Measurements from ENCODE around the gene BCL2.

The BCL2 gene

DNA sequence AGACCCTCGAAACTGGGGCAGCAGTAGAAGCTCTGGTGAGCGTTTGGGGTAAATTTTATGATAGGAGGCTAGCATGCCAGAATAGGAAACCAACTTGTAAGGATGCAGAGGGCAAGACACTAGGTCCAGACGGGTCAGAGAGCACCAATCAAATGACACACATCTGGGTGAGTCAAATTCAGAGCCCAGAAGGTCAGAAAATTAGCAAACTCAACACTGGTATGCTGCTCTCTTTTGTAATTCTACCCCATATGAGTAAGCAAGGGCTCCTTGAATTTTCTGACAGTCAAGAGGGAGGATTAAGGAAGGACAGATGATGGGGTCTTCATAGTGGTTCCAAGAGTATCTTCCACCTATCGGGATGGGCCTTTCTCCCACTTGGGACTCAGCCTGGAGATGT lies 209.8 kb downstream of the BCL2 start:
- H3K27me3 ChIP-seq (ENCODE audit: control insufficient read depth, insufficient read depth, low read length), result no peaks in the 10 kb centered on the region
- H3K27ac ChIP-seq (ENCODE audit: low read depth, low read length), result no peak overlapping the region
- H3K4me1 ChIP-seq (ENCODE audit: control insufficient read depth, insufficient read depth, low read length), result 0 out of 2 replicates have a peak, but pooled peaks cover 3% of the 10 kb centered on the region
- no peak overlapping the region for H3K4me3 ChIP-seq (ENCODE audit: low read depth, low read length)
- no peaks in the 10 kb centered on the region for H3K36me3 ChIP-seq (ENCODE audit: control insufficient read depth, insufficient read depth, low read length)
- no peak overlapping the region for H3K9ac ChIP-seq (ENCODE audit: low read depth, low read length)
- no peaks in the 10 kb centered on the region for H3K9me3 ChIP-seq (ENCODE audit: control insufficient read depth, insufficient read depth, low read length)

DNA sequence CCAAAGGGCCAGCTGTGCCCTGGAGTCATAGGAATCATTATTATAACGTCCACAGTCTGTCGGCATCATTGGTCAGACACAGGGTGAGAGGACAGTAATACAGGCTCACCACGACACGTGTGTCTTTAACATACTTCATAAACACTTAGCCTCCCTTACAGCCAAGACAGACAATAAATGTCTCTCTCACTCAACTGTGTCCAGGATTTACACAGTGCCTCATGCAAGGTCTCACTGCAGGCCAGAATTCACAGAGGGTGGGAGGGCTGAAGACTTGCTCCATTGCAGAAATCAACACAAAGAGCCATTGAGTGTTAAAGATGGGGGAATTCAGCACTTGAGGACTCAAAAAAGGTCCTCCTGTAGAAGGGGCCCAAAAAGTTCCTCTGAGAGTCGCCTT lies 210.5 kb downstream of the BCL2 start:
- H3K4me3 ChIP-seq (ENCODE audit: low read depth, low read length), result no peak overlapping the region
- H3K27ac ChIP-seq (ENCODE audit: low read depth, low read length), result no peak overlapping the region
- no peaks in the 10 kb centered on the region for H3K27me3 ChIP-seq (ENCODE audit: control insufficient read depth, insufficient read depth, low read length)
- no peak overlapping the region for H3K9ac ChIP-seq (ENCODE audit: low read depth, low read length)
- 0 out of 2 replicates have a peak, but pooled peaks cover 3% of the 10 kb centered on the region for H3K4me1 ChIP-seq (ENCODE audit: control insufficient read depth, insufficient read depth, low read length)
- H3K9me3 ChIP-seq (ENCODE audit: control insufficient read depth, insufficient read depth, low read length), result no peaks in the 10 kb centered on the region
- H3K36me3 ChIP-seq (ENCODE audit: control insufficient read depth, insufficient read depth, low read length), result no peaks in the 10 kb centered on the region

DNA sequence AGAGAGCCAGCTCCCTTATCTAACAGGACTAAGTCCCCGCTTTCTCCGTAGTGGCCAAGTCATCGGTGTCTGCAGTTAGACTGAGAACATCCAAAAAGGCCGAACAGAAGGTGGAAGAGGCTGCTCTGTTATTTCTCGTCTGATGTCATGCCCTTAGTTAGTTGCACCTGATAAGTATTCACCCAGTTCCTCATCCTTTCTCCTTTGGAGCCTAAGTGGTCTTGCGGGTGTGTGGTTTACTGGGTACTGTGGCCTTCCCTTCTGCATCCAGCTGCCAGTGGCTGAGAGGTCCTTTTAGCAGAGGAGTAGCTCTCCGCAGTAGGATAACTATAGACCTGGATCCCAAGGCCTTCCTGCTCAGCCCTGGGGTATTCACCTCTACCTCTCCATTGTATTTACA lies 211.6 kb downstream of the BCL2 start:
- Histone ChIP-seq H3K27ac (ENCODE audit: low read depth, low read length) (no peak overlapping the region), H3K4me1 (ENCODE audit: control insufficient read depth, insufficient read depth, low read length) (0 out of 2 replicates have a peak, but pooled peaks cover 3% of the 10 kb centered on the region), H3K9me3 (ENCODE audit: control insufficient read depth, insufficient read depth, low read length) (no peaks in the 10 kb centered on the region), H3K4me3 (ENCODE audit: low read depth, low read length) (no peak overlapping the region), H3K9ac (ENCODE audit: low read depth, low read length) (no peak overlapping the region), H3K36me3 (ENCODE audit: control insufficient read depth, insufficient read depth, low read length) (no peaks in the 10 kb centered on the region), H3K27me3 (ENCODE audit: control insufficient read depth, insufficient read depth, low read length) (no peaks in the 10 kb centered on the region)

DNA sequence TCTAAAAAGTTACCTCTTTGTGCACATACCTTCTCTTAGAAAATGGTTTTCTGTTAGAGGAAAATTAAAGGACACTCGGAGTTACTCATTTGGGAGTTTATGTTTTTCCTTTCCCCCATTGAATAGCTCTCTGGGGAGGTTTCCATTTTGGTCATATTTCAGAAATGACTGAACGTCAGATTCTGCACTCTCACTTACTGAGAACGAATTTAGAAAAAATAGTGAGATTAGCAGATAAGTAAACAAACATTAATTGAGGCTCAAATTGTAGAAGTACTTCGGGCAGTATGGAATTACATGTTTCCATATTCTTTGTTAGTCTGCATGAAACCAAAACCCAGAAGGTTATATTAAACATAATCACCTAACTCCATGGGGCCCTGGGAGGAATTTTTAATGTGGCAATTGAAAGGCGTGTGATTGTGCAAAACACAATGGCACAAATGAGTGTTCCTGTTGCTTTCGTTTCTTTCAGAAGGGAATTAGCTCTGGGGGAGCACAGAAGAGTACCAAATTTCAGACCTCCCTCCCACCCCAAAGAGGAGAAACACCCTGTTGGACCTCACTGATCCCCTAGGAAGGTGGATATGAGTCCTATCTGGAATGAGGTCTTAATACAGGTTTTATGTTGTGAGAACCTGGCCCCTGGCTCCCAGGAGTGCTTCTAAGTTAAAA lies 212.3 kb downstream of the BCL2 start:
- no peak overlapping the region for H3K4me3 ChIP-seq (ENCODE audit: low read depth, low read length)

DNA sequence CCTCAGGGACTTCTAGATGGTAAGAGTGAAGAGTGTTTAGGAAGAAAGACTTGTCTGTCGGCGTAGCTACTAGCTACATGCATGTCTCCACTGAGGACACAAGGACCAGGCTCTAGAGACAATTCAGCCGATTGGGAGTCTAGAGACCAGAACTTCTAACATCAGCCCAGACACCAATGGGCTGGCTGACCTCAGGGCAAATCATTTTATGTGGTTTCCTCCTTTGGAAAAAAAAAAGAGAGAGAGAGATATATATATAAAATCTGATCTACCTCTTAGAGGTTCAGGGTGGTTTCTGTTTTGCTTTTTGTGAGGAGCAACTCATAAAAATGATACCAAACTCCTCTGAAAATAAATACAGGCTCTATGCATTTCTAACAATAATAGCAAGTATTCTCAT lies 212.8 kb downstream of the BCL2 start:
- Histone ChIP-seq H3K27ac (ENCODE audit: low read depth, low read length) (no peak overlapping the region), H3K4me1 (ENCODE audit: control insufficient read depth, insufficient read depth, low read length) (0 out of 2 replicates have a peak, but pooled peaks cover 3% of the 10 kb centered on the region), H3K27me3 (ENCODE audit: control insufficient read depth, insufficient read depth, low read length) (no peaks in the 10 kb centered on the region), H3K9me3 (ENCODE audit: control insufficient read depth, insufficient read depth, low read length) (no peaks in the 10 kb centered on the region), H3K9ac (ENCODE audit: low read depth, low read length) (no peak overlapping the region), H3K4me3 (ENCODE audit: low read depth, low read length) (no peak overlapping the region), H3K36me3 (ENCODE audit: control insufficient read depth, insufficient read depth, low read length) (no peaks in the 10 kb centered on the region)

More for the DNA sequence above, 212.3 kb downstream of the BCL2 start:
- H3K9ac ChIP-seq (ENCODE audit: low read depth, low read length), result no peak overlapping the region
- H3K36me3 ChIP-seq (ENCODE audit: control insufficient read depth, insufficient read depth, low read length), result no peaks in the 10 kb centered on the region
- H3K4me1 ChIP-seq (ENCODE audit: control insufficient read depth, insufficient read depth, low read length), result 0 out of 2 replicates have a peak, but pooled peaks cover 3% of the 10 kb centered on the region
- no peak overlapping the region for H3K27ac ChIP-seq (ENCODE audit: low read depth, low read length)
- no peaks in the 10 kb centered on the region for H3K27me3 ChIP-seq (ENCODE audit: control insufficient read depth, insufficient read depth, low read length)
- H3K9me3 ChIP-seq (ENCODE audit: control insufficient read depth, insufficient read depth, low read length), result no peaks in the 10 kb centered on the region

DNA sequence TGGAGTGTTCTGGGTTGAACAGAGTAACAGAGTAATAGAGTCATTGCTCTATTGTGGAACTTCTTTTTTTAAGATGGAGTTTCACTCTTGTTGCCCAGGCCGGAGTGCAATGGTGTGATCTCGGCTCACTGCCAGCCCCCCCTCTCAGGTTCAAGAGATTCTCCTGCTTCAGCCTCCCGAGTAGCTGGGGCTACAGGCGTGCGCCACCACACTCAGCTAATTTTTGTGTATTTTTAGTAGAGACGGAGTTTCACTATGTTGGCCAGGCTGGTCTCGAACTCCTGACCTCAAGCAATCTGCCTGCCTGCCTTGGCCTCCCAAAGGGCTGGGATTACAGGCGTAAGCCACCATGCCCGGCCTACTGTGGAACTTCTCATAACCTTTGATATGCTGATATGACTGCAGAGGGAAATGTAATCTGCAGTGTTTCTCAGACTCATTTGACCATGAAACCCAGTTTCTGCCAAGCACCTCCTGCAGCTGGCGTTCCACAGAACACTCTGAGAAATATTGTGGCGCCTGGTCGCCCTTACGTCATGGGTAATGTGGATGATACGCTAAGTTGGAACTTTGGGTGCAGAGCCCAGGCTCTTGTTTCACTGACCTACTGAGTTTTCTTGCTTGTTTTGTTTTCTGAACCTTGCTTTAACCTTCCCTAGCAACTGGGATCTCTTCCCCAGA lies 213.8 kb downstream of the BCL2 start:
- Histone ChIP-seq H3K9ac (ENCODE audit: low read depth, low read length) (no peak overlapping the region), H3K4me3 (ENCODE audit: low read depth, low read length) (no peak overlapping the region), H3K36me3 (ENCODE audit: control insufficient read depth, insufficient read depth, low read length) (no peaks in the 10 kb centered on the region), H3K27ac (ENCODE audit: low read depth, low read length) (no peak overlapping the region), H3K27me3 (ENCODE audit: control insufficient read depth, insufficient read depth, low read length) (no peaks in the 10 kb centered on the region), H3K4me1 (ENCODE audit: control insufficient read depth, insufficient read depth, low read length) (0 out of 2 replicates have a peak, but pooled peaks cover 3% of the 10 kb centered on the region), H3K9me3 (ENCODE audit: control insufficient read depth, insufficient read depth, low read length) (no peaks in the 10 kb centered on the region)

DNA sequence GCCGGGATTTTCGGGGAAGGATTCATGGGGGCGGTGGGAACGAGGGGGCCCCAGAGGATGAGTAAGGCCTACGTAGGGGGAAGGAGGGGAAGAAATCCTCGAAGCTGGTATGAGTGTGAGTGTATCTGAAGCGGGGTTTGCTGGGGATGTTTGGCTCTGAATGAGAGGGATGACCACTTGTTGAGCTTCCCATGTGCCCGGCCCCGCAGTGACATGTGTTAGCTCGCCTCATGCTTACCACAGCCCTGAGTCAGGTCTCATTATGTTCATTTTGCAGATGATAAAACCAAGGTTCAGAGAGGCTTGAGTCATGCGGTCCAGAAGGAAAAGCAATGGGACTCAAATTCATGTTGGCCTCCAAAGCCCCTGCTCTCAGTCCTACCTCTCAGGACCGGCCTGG lies 214.7 kb downstream of the BCL2 start:
- H3K36me3 ChIP-seq (ENCODE audit: control insufficient read depth, insufficient read depth, low read length), result no peaks in the 10 kb centered on the region
- H3K27ac ChIP-seq (ENCODE audit: low read depth, low read length), result no peak overlapping the region
- no peaks in the 10 kb centered on the region for H3K9me3 ChIP-seq (ENCODE audit: control insufficient read depth, insufficient read depth, low read length)
- H3K27me3 ChIP-seq (ENCODE audit: control insufficient read depth, insufficient read depth, low read length), result no peaks in the 10 kb centered on the region
- H3K9ac ChIP-seq (ENCODE audit: low read depth, low read length), result no peak overlapping the region
- no peak overlapping the region for H3K4me3 ChIP-seq (ENCODE audit: low read depth, low read length)
- 0 out of 2 replicates have a peak, but pooled peaks cover 3% of the 10 kb centered on the region for H3K4me1 ChIP-seq (ENCODE audit: control insufficient read depth, insufficient read depth, low read length)

DNA sequence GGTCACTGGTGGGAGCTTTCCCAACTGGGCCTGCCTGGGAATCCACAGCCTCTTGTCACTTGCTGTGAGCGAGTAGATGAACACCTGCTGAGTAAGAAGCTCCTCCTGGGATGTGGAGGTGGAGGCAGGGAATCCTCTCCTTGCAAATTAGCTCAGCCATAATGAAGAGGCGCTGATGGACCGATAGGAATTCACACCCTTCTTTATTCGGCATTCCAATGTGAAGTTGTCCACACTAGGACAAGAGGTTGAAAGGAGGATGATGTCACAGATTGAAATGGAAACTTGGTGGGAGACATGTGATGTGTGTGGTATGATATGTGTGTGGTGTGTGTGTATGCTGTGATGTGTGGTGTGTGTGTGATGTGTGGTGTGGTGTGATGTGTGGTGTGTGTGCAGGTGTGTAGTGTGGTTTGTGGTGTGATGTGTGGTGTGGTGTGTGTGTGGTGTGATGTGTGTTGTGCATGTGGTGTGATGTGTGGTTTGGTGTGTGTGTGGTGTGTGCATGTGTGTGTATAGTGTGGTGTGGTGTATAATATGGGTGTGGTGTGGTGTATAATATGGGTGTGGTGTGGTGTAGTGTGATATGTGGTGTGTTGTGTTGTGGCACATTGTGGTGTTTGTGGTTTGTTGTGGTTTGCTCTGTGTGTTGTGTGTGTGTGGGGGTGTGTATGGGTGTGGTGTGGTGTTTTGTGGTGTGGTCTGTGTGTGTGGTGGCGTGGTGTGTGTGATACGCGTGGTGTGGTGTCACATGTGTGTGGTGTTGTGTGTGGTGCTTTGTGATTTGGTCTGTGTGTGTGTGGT lies 216.4 kb downstream of the BCL2 start:
- no peak overlapping the region for H3K9ac ChIP-seq (ENCODE audit: low read depth, low read length)
- no peaks in the 10 kb centered on the region for H3K9me3 ChIP-seq (ENCODE audit: control insufficient read depth, insufficient read depth, low read length)
- H3K4me3 ChIP-seq (ENCODE audit: low read depth, low read length), result no peak overlapping the region
- H3K27me3 ChIP-seq (ENCODE audit: control insufficient read depth, insufficient read depth, low read length), result no peaks in the 10 kb centered on the region
- H3K27ac ChIP-seq (ENCODE audit: low read depth, low read length), result no peak overlapping the region
- H3K36me3 ChIP-seq (ENCODE audit: control insufficient read depth, insufficient read depth, low read length), result no peaks in the 10 kb centered on the region
- H3K4me1 ChIP-seq (ENCODE audit: control insufficient read depth, insufficient read depth, low read length), result no peaks in the 10 kb centered on the region

DNA sequence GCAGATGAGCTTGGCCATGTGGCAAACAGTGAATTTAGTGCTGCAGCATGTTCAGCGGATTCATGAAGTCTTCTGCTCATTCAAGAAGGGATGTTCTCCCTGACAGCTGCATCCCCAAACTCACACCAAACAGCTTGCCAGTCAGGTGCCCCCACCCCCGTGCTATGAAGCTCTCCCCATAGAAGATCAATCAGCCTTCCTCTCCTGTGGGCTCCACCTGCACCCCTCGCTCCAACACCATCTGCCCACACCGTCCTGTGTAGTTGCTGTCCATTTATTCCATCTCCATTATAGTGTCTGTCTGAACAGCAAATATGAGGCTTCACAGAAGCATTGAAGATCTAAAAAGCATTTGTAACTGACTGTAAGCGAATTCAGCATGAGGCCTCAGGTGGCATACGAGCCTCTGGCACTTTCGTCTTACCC lies 218.9 kb downstream of the BCL2 start:
- Histone ChIP-seq H3K36me3 (ENCODE audit: control insufficient read depth, insufficient read depth, low read length) (no peaks in the 10 kb centered on the region), H3K4me3 (ENCODE audit: low read depth, low read length) (no peak overlapping the region), H3K27me3 (ENCODE audit: control insufficient read depth, insufficient read depth, low read length) (no peaks in the 10 kb centered on the region), H3K9ac (ENCODE audit: low read depth, low read length) (no peak overlapping the region), H3K4me1 (ENCODE audit: control insufficient read depth, insufficient read depth, low read length) (no peaks in the 10 kb centered on the region), H3K9me3 (ENCODE audit: control insufficient read depth, insufficient read depth, low read length) (no peaks in the 10 kb centered on the region), H3K27ac (ENCODE audit: low read depth, low read length) (no peak overlapping the region)

DNA sequence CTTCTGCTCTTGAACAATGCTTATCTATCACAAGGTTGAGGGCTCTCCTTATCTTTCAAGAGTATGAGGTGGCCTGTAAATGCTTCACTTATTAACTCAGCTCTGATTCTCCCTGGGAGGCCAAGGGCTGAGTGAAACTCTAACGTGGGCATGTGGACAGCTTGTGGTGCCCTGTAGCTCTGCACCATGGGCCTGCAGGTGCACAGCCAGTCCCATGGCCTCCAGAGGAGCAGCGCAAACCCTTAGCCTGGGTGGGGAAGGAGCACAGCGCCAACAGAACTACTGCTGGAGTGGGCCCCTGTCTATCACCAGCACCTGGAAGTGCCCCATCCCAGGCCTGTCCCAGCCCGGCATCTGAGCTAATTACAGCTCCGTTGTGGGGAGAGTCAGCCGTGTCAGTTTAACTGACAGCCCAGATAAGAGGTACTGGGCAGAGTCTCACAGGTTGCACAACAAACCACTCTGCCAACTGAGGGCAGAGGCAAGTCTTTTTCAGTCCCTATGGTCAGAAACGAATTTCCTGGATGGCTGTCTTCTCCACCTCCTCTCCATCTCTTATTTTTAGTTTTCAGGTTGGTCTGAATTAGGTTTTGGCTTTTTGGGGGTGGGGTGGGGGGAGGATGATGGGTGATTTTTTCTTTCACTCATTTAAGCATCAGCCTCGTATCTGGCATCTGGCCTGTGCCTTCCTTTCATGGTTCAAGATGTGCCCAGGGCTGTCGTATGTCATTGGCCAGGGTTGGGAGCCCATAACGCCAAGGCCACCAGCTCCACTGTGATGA lies 219.5 kb downstream of the BCL2 start:
- Histone ChIP-seq H3K36me3 (ENCODE audit: control insufficient read depth, insufficient read depth, low read length) (no peaks in the 10 kb centered on the region), H3K27me3 (ENCODE audit: control insufficient read depth, insufficient read depth, low read length) (no peaks in the 10 kb centered on the region), H3K4me1 (ENCODE audit: control insufficient read depth, insufficient read depth, low read length) (no peaks in the 10 kb centered on the region), H3K9ac (ENCODE audit: low read depth, low read length) (no peak overlapping the region), H3K27ac (ENCODE audit: low read depth, low read length) (no peak overlapping the region), H3K9me3 (ENCODE audit: control insufficient read depth, insufficient read depth, low read length) (no peaks in the 10 kb centered on the region), H3K4me3 (ENCODE audit: low read depth, low read length) (no peak overlapping the region)

Measured in HUES48 (cell line).